Epidermal melanocyte (primary cell): Measurements from ENCODE around the gene SART3.
"Not testable (repeated sequence)": the region's sequence is repeated elsewhere in the genome, so short reads cannot be mapped to it uniquely, and the experiment has no call there.

ENCODE experiments used
- DNase-seq: peaks from one replicate; pipeline ENCODE4 v3.0.0; 2011; ENCODE audit warnings: low spot score; ENCODE audit not compliant: insufficient read length

Gene SART3

DNA sequence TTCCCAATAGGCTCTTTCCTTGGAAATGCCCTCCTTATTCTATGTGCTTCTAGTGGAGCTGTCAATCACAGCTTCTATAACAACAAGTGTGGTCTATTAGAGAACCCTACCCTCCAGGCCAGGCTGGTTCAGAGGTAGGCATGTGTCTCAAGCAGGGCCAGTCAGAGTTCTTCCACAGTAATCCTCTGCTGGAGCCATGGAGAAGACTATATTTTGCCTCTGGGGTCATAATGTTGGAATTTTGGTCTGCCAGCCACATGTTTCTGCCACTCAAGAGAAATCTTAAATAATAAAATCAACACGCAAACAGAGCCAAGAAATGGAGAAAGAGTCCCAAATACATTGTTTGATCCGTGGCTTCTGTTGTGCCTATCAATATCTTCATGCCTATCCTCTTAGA, 69.7 kb downstream of the SART3 start:
- DNase-seq: no peak

DNA sequence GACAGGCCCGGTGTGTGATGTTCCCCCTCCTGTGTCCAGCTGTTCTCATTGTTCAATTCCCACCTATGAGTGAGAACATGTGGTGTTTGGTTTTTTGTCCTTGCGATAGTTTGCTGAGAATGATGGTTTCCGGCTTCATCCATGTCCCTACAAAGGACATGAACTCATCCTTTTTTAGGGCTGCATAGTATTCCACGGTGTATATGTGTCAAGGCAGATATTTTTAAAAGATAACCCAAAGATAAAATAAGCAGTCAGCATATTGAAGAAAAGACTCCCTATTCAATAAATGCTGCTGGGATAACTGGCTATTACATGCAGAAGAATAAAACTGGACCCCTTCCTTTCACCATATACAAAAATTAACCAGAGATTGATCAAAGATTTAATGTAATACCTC, 73.9 kb downstream of the SART3 start:
- DNase-seq: not testable (repeated sequence)

- DNase-seq: not testable (repeated sequence)
Measured at GRCh38 chr12:108485371-108485770, 75.6 kb downstream of the SART3 start.

DNA sequence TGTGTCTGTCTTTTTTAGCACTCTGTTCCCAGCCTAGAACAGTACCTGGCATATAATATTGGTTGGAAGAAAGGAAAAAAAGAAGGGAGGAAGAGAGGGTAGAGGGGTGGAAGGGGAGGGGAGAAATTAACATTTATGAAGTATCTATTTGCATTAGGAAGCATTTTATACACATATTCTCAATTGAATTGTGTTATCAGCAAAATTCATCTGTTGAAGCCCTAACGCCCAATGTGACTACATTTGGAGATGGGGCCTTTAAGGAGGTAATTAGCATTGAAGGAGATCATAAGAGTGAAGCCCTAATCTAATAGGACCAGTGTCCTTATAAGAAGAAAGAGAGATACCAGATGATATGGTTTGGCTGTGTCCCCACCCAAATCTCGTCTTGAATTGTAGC, 76.1 kb downstream of the SART3 start:
- no peak for DNase-seq

DNA sequence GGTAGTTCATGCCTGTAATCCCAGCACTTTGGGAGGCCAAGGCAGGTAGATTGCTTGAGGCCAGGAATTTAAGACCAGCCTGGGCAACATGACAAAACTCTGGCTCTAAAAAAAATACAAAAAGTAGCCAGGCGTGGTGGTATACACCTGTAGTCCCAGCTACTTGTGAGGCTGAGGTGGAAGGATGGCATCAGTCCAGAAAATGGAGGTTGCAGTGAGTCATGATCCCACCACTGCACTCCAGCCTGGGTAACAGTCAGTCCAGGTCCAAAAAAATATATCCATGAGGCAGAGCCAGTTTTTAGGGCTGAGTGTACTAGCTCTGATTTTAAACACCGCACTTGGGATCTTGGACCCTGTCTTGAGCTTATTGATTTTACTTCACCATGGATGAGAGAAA, 76.5 kb downstream of the SART3 start:
- DNase-seq: no peak

DNA sequence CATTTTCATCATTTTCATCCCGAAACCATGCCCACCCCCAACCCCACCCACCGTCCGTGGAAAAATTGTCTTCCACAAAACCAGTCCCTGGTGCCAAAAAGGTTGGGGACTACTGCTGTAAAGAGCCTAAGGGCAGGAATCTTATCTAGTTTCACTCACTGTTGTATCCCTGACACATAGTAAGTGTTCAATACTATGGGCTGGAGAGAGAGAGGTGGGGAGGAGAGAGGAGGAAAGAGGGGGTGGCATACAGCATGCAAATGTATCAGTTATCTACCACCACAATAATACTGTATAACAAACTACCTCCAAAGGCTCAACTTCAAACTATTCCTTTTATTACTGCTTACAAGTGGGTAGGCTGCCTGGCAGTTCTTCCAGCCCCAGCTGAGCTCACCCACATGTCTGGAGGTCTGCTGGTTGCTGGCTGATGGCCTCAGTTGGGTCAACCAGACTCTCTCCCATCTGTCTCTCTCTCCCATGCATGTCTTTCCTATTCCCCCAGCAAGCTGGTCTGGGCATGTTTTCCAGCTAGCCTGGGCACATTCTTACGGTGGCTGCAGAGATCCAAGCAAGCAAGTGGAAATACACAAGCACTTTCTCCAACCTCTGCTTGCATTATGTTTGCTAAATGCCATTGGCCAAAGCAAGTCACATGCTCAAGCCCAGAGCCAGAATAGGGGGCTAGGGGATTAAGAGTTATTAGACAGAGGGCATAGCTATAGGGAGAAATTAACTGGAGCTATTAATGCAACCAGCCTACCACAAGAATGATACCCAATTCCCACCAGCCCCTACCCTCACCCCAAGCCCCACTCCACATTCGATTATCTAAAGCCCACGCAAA, 77.5 kb downstream of the SART3 start:
- DNase-seq: no peak

- no peak for DNase-seq
Measured at GRCh38 chr12:108482717-108483212, 78.2 kb downstream of the SART3 start.

- no peak for DNase-seq
Measured at GRCh38 chr12:108479364-108480070, 81.5 kb downstream of the SART3 start.

GRCh38 chr12:108478611-108479206, 82.3 kb downstream of the SART3 start:
- no peak for DNase-seq

GRCh38 chr12:108477881-108478259, 83.1 kb downstream of the SART3 start:
- DNase-seq: no peak

GRCh38 chr12:108477055-108477880, 83.7 kb downstream of the SART3 start:
- no peak for DNase-seq

DNA sequence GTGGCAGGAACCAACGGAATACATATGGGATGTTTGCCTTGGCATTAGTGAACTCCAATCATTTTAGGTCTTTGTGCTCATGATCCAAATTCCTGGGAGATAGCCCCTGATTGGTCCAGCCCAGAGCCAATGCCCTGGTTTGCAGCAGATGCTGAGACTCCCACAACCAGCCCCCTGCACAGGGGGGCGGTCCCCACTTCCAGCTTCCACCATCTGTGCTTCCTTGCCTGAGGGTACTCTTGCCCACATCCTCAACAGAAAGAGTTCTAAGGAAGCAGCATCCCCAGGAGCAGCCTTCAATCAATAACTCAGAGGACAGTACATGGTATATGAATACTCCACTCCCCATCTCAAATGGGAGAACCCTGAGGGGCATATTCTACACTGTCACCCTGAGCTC, 85.6 kb downstream of the SART3 start:
- no peak for DNase-seq

GRCh38 chr12:108473400-108474055, 87.4 kb downstream of the SART3 start:
- DNase-seq: no peak
